B cell (primary cell): Measurements from ENCODE around the gene ABCC1. TPM values are rescaled to one million over a fixed set of nuclear protein-coding genes. Genes with fewer than 3 reads are reported as not detected.

ENCODE experiments used
- ATAC-seq: fragments of 200-7000 bp; cut with Tn5 transposase; one replicate; pipeline ENCODE4 v1.10.0; 2021; ENCODE audit warnings: low read depth, mild to moderate bottlenecking, moderate number of reproducible peaks, moderate library complexity
- CTCF ChIA-PET: fragments of 350-600 bp; sonication (Branson Sonifier 250); formaldehyde crosslinking; loops from one replicate; lab custom pipeline; 2021; ENCODE audit warnings: antibody characterized with exemption, inconsistent platforms; lab: Charles Lee
- POLR2A ChIA-PET: fragments of 350-600 bp; sonication (Branson Sonifier 250); formaldehyde crosslinking; loops from one replicate; lab custom pipeline; 2021; ENCODE audit warnings: antibody characterized with exemption; lab: Charles Lee
- DNase-seq: peaks from one replicate; pipeline ENCODE4 v3.0.0; 2013
- H2AFZ ChIP-seq: 2 replicates; pipeline ENCODE4 v1.6.1; 2012; ENCODE audit warnings: mild to moderate bottlenecking, low read depth, low read length; ENCODE audit not compliant: insufficient read depth, poor library complexity, severe bottlenecking
- H3K27ac ChIP-seq, 2 donors: 1 replicate in 1 of 2; 2 replicates in 1 of 2; pipeline ENCODE4 v1.5.1; 2012 to 2013; ENCODE audit warnings: low read length in 2 of 2, mild to moderate bottlenecking in 2 of 2, moderate library complexity in 1 of 2
- H3K27me3 ChIP-seq, 4 experiments: fragments of 200-600 bp in 1 of 4; sonication (generic) in 1 of 4; replicated peaks in 1 of 4; 1 replicate in 2 of 4; 2 replicates in 2 of 4; pipeline versions ENCODE4 v1.6.1 to v1.7.0; 2013 to 2016; ENCODE audit warnings: low read length in 3 of 4, mild to moderate bottlenecking in 2 of 4, mixed read lengths in 1 of 4, moderate library complexity in 1 of 4; ENCODE audit not compliant: insufficient read depth in 4 of 4, control insufficient read depth in 3 of 4; ENCODE audit errors: control extremely low read depth in 1 of 4
- H3K36me3 ChIP-seq, 2 experiments: replicated peaks in 1 of 2; 1 replicate in 1 of 2; 2 replicates in 1 of 2; pipeline versions ENCODE4 v1.6.1 to v1.7.1; 2013; ENCODE audit warnings: low read length in 1 of 2; ENCODE audit not compliant: insufficient read depth in 2 of 2, control insufficient read depth in 1 of 2; ENCODE audit errors: control extremely low read depth in 1 of 2, extremely low read depth in 1 of 2
- H3K4me1 ChIP-seq, 2 donors: fragments of 200-600 bp in 1 of 2; sonication (generic) in 1 of 2; 1 replicate in 1 of 2; 2 replicates in 1 of 2; pipeline versions ENCODE4 v1.5.1 to v1.6.1; 2013 to 2017; ENCODE audit warnings: low read length in 2 of 2; ENCODE audit not compliant: control insufficient read depth in 2 of 2, insufficient read depth in 2 of 2
- H3K4me2 ChIP-seq: replicated peaks from 2 replicates; pipeline ENCODE3; 2012; ENCODE audit warnings: mild to moderate bottlenecking, low read depth, low read length; ENCODE audit not compliant: poor library complexity, severe bottlenecking
- H3K4me3 ChIP-seq, 5 experiments: fragments of 200-600 bp in 1 of 5; sonication (generic) in 1 of 5; 1 replicate in 3 of 5; 2 replicates in 2 of 5; pipeline versions ENCODE4 v1.5.1 to v1.7.0; 2011 to 2016; ENCODE audit warnings: low read length in 4 of 5, mild to moderate bottlenecking in 4 of 5, low read depth in 2 of 5, control low read depth in 1 of 5, moderate library complexity in 1 of 5; ENCODE audit not compliant: insufficient read depth in 1 of 5; ENCODE audit errors: control extremely low read depth in 1 of 5, extremely low read depth in 1 of 5
- H3K79me2 ChIP-seq: fragments of 200-600 bp; sonication (generic); one replicate; pipeline ENCODE4 v1.6.0; 2016; ENCODE audit warnings: low read length; ENCODE audit not compliant: control insufficient read depth, insufficient read depth
- H3K9ac ChIP-seq: fragments of 200-600 bp; sonication (generic); 2 replicates; pipeline ENCODE4 v1.6.1; 2017; ENCODE audit warnings: mild to moderate bottlenecking, low read length, moderate library complexity
- H3K9me3 ChIP-seq, 3 donors: one replicate each; pipeline versions ENCODE4 v1.6.1 to v1.7.1; 2013; ENCODE audit warnings: low read length in 2 of 3; ENCODE audit not compliant: control insufficient read depth in 2 of 3, insufficient read depth in 1 of 3; ENCODE audit errors: control extremely low read depth in 1 of 3
- H4K20me1 ChIP-seq: 2 replicates; pipeline ENCODE4 v1.6.0; 2012; ENCODE audit warnings: mild to moderate bottlenecking, low read length; ENCODE audit not compliant: insufficient read depth, control insufficient read depth, poor library complexity, severe bottlenecking
- H3K27ac Mint-ChIP-seq: one replicate; pipeline ENCODE4 v1.8.0; 2021; ENCODE audit warnings: mixed read lengths
- H3K27me3 Mint-ChIP-seq: one replicate; pipeline ENCODE4 v1.8.0; 2021; ENCODE audit warnings: mixed read lengths
- H3K4me1 Mint-ChIP-seq: one replicate; pipeline ENCODE4 v1.8.0; 2021; ENCODE audit warnings: mixed read lengths
- H3K4me3 Mint-ChIP-seq: one replicate; pipeline ENCODE4 v1.8.0; 2021; ENCODE audit warnings: mixed read lengths
- H3K9me3 Mint-ChIP-seq: one replicate; pipeline ENCODE4 v1.8.0; 2022; ENCODE audit warnings: mixed read lengths; ENCODE audit not compliant: insufficient read depth
- EZH2 ChIP-seq: IDR thresholded peaks from 2 replicates; pipeline ENCODE4 v1.6.1; 2012; ENCODE audit warnings: borderline replicate concordance, low read depth, mild to moderate bottlenecking, moderate library complexity, low read length; ENCODE audit not compliant: insufficient read depth, poor library complexity, severe bottlenecking
- WGBS: methylation state at CpG from one replicate; pipeline ENCODE4 v1.1.5; 2013; ENCODE audit warnings: missing lambda C conversion rate; ENCODE audit not compliant: insufficient coverage; 5-methylcytosine and 5-hydroxymethylcytosine counted together
- intact Hi-C: fragments of 100-400 bp; cut with micrococcal nuclease; formaldehyde crosslinking; loops from one replicate; pipeline ENCODE4 v1.10.0; 2022
- polyA plus RNA-seq: library from polyadenylated mRNA; depleted of rRNA; stranded (reverse); fragments of >200 nt; gene quantifications from 2 replicates; pipeline ENCODE4 v1.2.3, GENCODE V29; 2012
- total RNA-seq, 2 donors: library from RNA; stranded (reverse); fragments of 120-200 nt in 1 of 2; gene quantifications; 1 replicate in 1 of 2; 2 replicates in 1 of 2; pipeline versions ENCODE4 v1.2.3 to v1.2.4, GENCODE V29; 2013 to 2022
- TF ChIP-seq, protein P1 (sequence below): fragments of 200-600 bp; IDR thresholded peaks from one replicate; pipeline ENCODE4 v1.8.0; 2022; ENCODE audit warnings: antibody characterized with exemption, mild to moderate bottlenecking

The ABCC1 gene
- total and polyA plus RNA-seq, 2 donors (not counting 1 experiment from before 2014, with no cell fraction given): 21.8 to 73.0 TPM

DNA sequence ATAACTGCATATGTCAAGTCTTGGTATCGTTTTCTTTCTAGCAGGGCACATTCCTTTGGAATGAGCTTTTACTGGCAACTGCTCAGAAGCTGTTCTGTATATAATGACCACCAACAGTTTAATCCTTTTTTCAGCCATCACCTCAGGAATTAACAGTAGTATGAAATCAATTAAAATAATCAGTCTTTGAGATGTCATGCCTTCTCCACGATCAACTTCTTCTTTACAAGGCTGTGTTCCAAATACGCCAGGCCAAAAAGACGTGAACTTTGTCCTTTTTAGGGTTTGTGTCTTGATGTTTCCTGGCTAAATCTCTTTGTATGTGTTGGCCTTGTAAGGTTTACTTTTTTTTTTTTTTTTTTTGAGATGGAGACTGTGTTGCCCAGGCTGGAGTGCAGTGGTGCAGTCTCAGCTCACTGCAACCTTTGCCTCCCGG, 54.9 kb downstream of the ABCC1 start:
- ATAC-seq (no peak), DNase-seq (no peak)
- H3K9me3 ChIP-seq: peaks cover 0 to 3% (median 0%) of the 10 kb centered on the region in 3 donors
- Mint-ChIP-seq H3K27me3 (no peaks in the 10 kb centered on the region), H3K4me3 (no peak overlapping the region), H3K27ac (peak overlapping the region; percentile 28), H3K4me1 (peaks cover 42% of the 10 kb centered on the region), H3K9me3 (no peaks in the 10 kb centered on the region)
- intact Hi-C loops: no loop called here
- CTCF ChIA-PET: interaction anchor here (0.6 kb wide), 1 partner anchor 190 kb away, joined by 4 read pairs; no protein-coding TSS in a partner anchor
- no peak overlapping the region for H3K4me2 ChIP-seq
- TF ChIP-seq EZH2: no peak
- TF ChIP-seq, protein P1, sequence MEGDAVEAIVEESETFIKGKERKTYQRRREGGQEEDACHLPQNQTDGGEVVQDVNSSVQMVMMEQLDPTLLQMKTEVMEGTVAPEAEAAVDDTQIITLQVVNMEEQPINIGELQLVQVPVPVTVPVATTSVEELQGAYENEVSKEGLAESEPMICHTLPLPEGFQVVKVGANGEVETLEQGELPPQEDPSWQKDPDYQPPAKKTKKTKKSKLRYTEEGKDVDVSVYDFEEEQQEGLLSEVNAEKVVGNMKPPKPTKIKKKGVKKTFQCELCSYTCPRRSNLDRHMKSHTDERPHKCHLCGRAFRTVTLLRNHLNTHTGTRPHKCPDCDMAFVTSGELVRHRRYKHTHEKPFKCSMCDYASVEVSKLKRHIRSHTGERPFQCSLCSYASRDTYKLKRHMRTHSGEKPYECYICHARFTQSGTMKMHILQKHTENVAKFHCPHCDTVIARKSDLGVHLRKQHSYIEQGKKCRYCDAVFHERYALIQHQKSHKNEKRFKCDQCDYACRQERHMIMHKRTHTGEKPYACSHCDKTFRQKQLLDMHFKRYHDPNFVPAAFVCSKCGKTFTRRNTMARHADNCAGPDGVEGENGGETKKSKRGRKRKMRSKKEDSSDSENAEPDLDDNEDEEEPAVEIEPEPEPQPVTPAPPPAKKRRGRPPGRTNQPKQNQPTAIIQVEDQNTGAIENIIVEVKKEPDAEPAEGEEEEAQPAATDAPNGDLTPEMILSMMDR: no peak
- H3K4me3 ChIP-seq: no peak overlapping the region
- POLR2A ChIA-PET: no interaction called here
- peaks cover 28 to 34% of the 10 kb centered on the region in 2 donors for H3K4me1 ChIP-seq
- no peak overlapping the region for H2AFZ ChIP-seq
- no peaks in the 10 kb centered on the region for H3K27me3 ChIP-seq
- no peaks in the 10 kb centered on the region for H4K20me1 ChIP-seq
- H3K36me3 ChIP-seq: peaks cover 0 to 2% of the 10 kb centered on the region in 2 experiments
- H3K9ac ChIP-seq: no peak overlapping the region
- WGBS: 100% methylated on average over 1 of the region's 5 CpGs
- peaks cover 58% of the 10 kb centered on the region for H3K79me2 ChIP-seq
- no peak overlapping the region for H3K27ac ChIP-seq

DNA sequence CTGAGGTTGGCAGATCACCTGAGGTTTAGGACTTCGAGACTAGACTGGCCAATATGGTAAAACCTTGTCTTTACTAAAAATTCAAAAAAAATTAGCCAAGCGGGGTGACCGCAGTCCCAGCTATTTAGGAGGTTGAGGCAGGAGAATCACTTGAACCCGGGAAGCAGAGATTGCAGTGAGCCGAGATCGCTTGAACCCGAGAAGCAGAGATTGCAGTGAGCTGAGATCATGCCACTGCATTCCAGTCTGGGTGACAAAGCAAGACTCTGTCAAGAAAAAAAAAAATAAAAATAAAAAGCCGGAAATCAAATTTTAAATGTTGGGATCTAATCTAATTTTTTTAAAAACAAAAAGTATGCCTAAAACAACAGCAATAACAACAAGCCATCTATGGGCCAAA, 56.3 kb downstream of the ABCC1 start:
- peaks cover 65% of the 10 kb centered on the region for H3K79me2 ChIP-seq
- H3K4me2 ChIP-seq: no peak overlapping the region
- Mint-ChIP-seq H3K4me1 (peaks cover 53% of the 10 kb centered on the region), H3K9me3 (no peaks in the 10 kb centered on the region), H3K27ac (no peak overlapping the region), H3K27me3 (no peaks in the 10 kb centered on the region), H3K4me3 (no peak overlapping the region)
- no peak overlapping the region for H2AFZ ChIP-seq
- peaks cover 30 to 42% of the 10 kb centered on the region in 2 donors for H3K4me1 ChIP-seq
- H3K9ac ChIP-seq: no peak overlapping the region
- DNase-seq: no peak
- ATAC-seq: no peak
- peaks cover 0 to 3% (median 0%) of the 10 kb centered on the region in 3 donors for H3K9me3 ChIP-seq
- no peaks in the 10 kb centered on the region for H4K20me1 ChIP-seq
- 100% methylated on average over 5 of the region's 8 CpGs for WGBS
- POLR2A ChIA-PET: interaction anchor here (0.7 kb wide), 2 partner anchors 10 to 99 kb away, joined by 4 to 6 read pairs; no protein-coding TSS in a partner anchor
- H3K36me3 ChIP-seq: peaks cover 0 to 13% of the 10 kb centered on the region in 2 experiments
- no peaks in the 10 kb centered on the region for H3K27me3 ChIP-seq
- TF ChIP-seq, protein P1: no peak
- TF ChIP-seq EZH2: no peak
- CTCF ChIA-PET: interaction anchor here (2.5 kb wide), 1 partner anchor 118 kb away, joined by 15 read pairs; the partner anchor contains the start of gene CEP20
- H3K4me3 ChIP-seq: no peak overlapping the region
- intact Hi-C loops: loop anchor here (2.0 kb wide), 1 partner anchor 55 kb away; no protein-coding TSS in a partner anchor
- H3K27ac ChIP-seq: no peak overlapping the region
